Fibroblast of lung (primary cell): Measurements from ENCODE around the gene PGAM5. TPM values are rescaled to one million over a fixed set of nuclear protein-coding genes. Genes with fewer than 3 reads are reported as not detected.

Experiments used
- DNase-seq, 2 donors: peaks; one replicate each; pipeline versions ENCODE4 v3.0.0 to v3.0.0-alpha.2; 2010; ENCODE audit warnings: low read depth in 2 of 2
- H2AFZ ChIP-seq: 2 replicates; pipeline ENCODE4 v1.5.1; 2012; ENCODE audit warnings: low read length, control low read depth, inconsistent platforms
- H3K27ac ChIP-seq: 2 replicates; pipeline ENCODE4 v1.5.1; 2011; ENCODE audit warnings: low read length, control low read depth; ENCODE audit not compliant: insufficient read depth
- H3K27me3 ChIP-seq: 2 replicates; pipeline ENCODE4 v1.5.1; 2011; ENCODE audit warnings: mild to moderate bottlenecking, low read length; ENCODE audit not compliant: control insufficient read depth, insufficient read depth
- H3K36me3 ChIP-seq: 2 replicates; pipeline ENCODE4 v1.5.1; 2011; ENCODE audit warnings: low read length; ENCODE audit not compliant: control insufficient read depth, insufficient read depth
- H3K4me1 ChIP-seq: 2 replicates; pipeline ENCODE4 v1.5.1; 2011; ENCODE audit warnings: low read length; ENCODE audit not compliant: control insufficient read depth, insufficient read depth; ENCODE audit errors: extremely low read depth
- H3K4me2 ChIP-seq: 2 replicates; pipeline ENCODE4 v1.5.1; 2011; ENCODE audit warnings: low read length, control low read depth; ENCODE audit not compliant: insufficient read depth; ENCODE audit errors: extremely low read depth
- H3K4me3 ChIP-seq, 4 experiments: fragments of 200-600 bp in 1 of 4; sonication (generic) in 1 of 4; replicated peaks in 1 of 4; 2 replicates each; pipeline ENCODE4 v1.5.1; 2011 to 2016; ENCODE audit warnings: low read length in 4 of 4, low read depth in 3 of 4, mild to moderate bottlenecking in 3 of 4, control low read depth in 2 of 4, inconsistent platforms in 1 of 4, mixed read lengths in 1 of 4; ENCODE audit not compliant: insufficient read depth in 1 of 4; ENCODE audit errors: control extremely low read depth in 1 of 4
- H3K79me2 ChIP-seq: 2 replicates; pipeline ENCODE4 v1.5.1; 2012; ENCODE audit warnings: mild to moderate bottlenecking, low read length, inconsistent platforms; ENCODE audit not compliant: control insufficient read depth, insufficient read depth
- H3K9ac ChIP-seq: 2 replicates; pipeline ENCODE4 v1.5.1; 2011; ENCODE audit warnings: mild to moderate bottlenecking, low read length, control low read depth; ENCODE audit not compliant: insufficient read depth
- H3K9me3 ChIP-seq: 2 replicates; pipeline ENCODE4 v1.5.1; 2012; ENCODE audit warnings: low read depth, low read length; ENCODE audit not compliant: control insufficient read depth, insufficient read depth
- H4K20me1 ChIP-seq: 2 replicates; pipeline ENCODE4 v1.5.1; 2011; ENCODE audit warnings: low read length; ENCODE audit not compliant: control insufficient read depth, insufficient read depth; ENCODE audit errors: extremely low read depth
- EZH2 ChIP-seq: IDR thresholded peaks from 2 replicates; pipeline ENCODE4 v1.5.1; 2012; ENCODE audit warnings: low read length, control low read depth, mild to moderate bottlenecking; ENCODE audit errors: missing control alignments
- polyA plus RNA-seq, 2 donors: library from polyadenylated mRNA; depleted of rRNA in 1 of 2; stranded (reverse) in 1 of 2; unstranded in 1 of 2; fragments of >200 nt; gene quantifications; 2 replicates each; pipeline ENCODE4 v1.2.1, GENCODE V29; 2011 to 2012; ENCODE audit warnings: missing spikeins in 1 of 2
- total RNA-seq: library from RNA; depleted of rRNA; stranded (reverse); fragments of >200 nt; gene quantifications from 2 replicates; pipeline ENCODE4 v1.2.1, GENCODE V29; 2014
- TF ChIP-seq, protein P1 (sequence below), 2 donors: IDR thresholded peaks in 1 of 2; conservative IDR thresholded peaks in 1 of 2; 1 replicate in 1 of 2; 2 replicates in 1 of 2; pipeline ENCODE4 v1.5.1; 2011 to 2012; ENCODE audit warnings: low read length in 2 of 2, control low read depth in 1 of 2, inconsistent platforms in 1 of 2, low read depth in 1 of 2, mild to moderate bottlenecking in 1 of 2

The PGAM5 gene
- total and polyA plus RNA-seq, 2 donors (not counting 1 experiment from before 2014, with no cell fraction given) = 9.8 to 27.1 TPM

DNA sequence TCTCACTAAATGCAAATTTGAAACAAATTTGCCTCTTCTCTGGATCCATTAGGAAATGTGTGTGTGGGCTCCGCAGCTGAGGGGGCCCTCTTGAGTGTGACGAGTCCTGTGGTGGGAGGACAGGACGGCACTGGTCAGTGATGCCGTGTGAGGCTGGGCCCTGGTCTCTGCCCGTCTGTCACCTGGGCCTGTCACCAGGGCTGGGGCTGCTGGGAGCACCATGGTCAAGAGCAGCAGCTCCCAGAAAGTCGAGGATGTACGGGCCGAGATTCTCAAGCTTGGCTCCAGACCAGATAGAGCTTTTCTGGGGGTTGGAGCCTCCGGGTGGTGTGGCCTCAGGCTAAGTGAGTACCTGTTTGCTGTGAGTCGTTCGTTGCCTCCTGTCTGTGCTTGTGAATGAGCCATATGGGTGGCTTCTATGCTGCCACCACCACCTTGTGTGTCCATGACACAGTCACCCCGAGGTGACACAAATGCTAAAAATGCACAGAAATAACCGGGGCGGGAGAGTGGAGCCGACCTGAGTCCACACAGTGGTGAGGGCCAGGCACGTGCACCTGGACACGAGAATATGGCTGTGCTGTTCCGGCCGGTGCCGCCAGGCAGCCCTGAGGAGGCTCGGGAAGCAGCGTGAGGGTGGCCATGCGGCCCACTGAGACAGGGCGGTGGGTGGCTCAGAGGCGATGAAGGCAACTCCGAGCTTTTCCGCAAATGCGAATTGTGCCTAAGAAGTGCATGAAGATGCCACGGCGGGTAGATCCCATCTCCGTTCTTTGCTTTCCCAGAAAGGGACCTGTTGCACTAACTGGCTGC is 8.7 kb downstream of the PGAM5 start:
- H3K27me3 ChIP-seq = no peaks in the 10 kb centered on the region
- H3K27ac ChIP-seq = no peak overlapping the region
- no peak for DNase-seq
- H3K9me3 ChIP-seq = no peaks in the 10 kb centered on the region
- H3K36me3 ChIP-seq = peaks cover 23% of the 10 kb centered on the region
- H3K4me1 ChIP-seq = no peaks in the 10 kb centered on the region
- H3K4me3 ChIP-seq = no peak overlapping the region
- H3K79me2 ChIP-seq = peaks cover 8% of the 10 kb centered on the region
- no peaks in the 10 kb centered on the region for H4K20me1 ChIP-seq
- H2AFZ ChIP-seq = no peak overlapping the region
- no peak overlapping the region for H3K9ac ChIP-seq
- H3K4me2 ChIP-seq = no peak overlapping the region
- no peak for TF ChIP-seq EZH2

DNA sequence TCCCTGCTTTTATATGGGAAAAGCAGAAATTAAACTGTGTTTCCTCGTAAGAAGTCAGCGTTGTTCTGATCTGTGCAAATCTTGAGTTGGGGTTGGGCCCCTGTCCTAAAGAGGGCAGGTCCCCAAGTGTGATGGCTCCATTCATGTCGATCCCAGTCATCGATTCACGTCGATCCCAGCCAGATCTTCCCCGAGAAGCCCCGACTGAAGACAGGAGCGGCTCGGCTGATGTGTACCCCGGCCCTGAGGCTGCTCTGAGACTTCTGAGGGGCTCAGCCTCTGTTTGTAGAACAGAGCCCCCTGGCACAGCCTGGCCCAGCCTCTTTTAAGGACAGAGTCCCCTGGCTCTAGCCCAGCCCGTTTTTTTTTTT is 9.3 kb downstream of the PGAM5 start:
- Histone ChIP-seq H2AFZ (no peak overlapping the region), H3K36me3 (peaks cover 26% of the 10 kb centered on the region), H3K9ac (no peak overlapping the region), H4K20me1 (no peaks in the 10 kb centered on the region), H3K9me3 (no peaks in the 10 kb centered on the region), H3K4me2 (no peak overlapping the region), H3K4me1 (no peaks in the 10 kb centered on the region), H3K27ac (no peak overlapping the region), H3K79me2 (peaks cover 8% of the 10 kb centered on the region), H3K4me3 (no peak overlapping the region), H3K27me3 (no peaks in the 10 kb centered on the region)
- no peak for DNase-seq
- TF ChIP-seq EZH2 = no peak
- TF ChIP-seq, protein P1, sequence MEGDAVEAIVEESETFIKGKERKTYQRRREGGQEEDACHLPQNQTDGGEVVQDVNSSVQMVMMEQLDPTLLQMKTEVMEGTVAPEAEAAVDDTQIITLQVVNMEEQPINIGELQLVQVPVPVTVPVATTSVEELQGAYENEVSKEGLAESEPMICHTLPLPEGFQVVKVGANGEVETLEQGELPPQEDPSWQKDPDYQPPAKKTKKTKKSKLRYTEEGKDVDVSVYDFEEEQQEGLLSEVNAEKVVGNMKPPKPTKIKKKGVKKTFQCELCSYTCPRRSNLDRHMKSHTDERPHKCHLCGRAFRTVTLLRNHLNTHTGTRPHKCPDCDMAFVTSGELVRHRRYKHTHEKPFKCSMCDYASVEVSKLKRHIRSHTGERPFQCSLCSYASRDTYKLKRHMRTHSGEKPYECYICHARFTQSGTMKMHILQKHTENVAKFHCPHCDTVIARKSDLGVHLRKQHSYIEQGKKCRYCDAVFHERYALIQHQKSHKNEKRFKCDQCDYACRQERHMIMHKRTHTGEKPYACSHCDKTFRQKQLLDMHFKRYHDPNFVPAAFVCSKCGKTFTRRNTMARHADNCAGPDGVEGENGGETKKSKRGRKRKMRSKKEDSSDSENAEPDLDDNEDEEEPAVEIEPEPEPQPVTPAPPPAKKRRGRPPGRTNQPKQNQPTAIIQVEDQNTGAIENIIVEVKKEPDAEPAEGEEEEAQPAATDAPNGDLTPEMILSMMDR (conservative IDR thresholded peaks at IDR 0.05 in 1 of 2, IDR thresholded peaks at IDR 0.05 in 1 of 2; ENCODE audit: low read depth in 1 of 2, low read length in 2 of 2) = no peak

DNA sequence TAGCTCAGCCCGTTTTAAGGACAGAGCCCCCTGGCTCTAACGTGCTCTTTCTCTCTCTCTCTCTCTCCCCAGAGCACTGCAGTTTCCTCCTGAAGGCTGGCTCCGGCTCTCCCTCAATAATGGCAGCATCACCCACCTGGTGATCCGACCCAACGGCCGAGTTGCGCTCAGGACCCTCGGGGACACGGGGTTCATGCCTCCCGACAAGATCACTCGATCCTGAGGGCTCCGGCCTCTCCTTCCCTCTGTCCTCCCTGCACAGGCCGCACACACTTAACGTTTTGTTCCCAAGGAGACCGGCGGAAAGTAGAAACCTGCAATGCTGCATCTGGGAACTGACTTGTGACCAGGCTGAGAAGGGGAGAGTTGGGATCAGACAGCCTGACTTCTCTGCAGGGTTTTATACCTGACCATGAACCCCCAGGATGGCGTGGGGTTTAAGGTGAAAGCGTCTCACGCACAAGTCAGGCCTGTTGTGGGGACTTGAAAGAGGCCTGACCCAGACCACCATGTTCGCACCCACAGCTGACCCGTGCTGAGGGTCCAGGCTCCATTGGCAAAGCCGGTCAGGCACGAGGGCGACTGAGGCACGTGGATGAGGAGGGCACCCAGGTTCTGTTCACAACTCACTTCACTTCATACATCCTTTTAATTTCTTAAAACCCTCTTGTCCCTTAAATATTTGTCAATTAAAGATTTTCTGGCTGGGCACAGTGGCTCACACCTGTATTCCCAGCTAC is 10.1 kb downstream of the PGAM5 start:
- TF ChIP-seq EZH2 = no peak
- TF ChIP-seq, protein P1 (conservative IDR thresholded peaks at IDR 0.05 in 1 of 2, IDR thresholded peaks at IDR 0.05 in 1 of 2; ENCODE audit: low read depth in 1 of 2, low read length in 2 of 2) = no peak
- H3K9ac ChIP-seq = no peak overlapping the region
- no peaks in the 10 kb centered on the region for H3K9me3 ChIP-seq
- peaks cover 31% of the 10 kb centered on the region for H3K36me3 ChIP-seq
- H3K4me2 ChIP-seq = no peak overlapping the region
- H3K79me2 ChIP-seq = peaks cover 8% of the 10 kb centered on the region
- H3K27ac ChIP-seq = no peak overlapping the region
- H3K4me1 ChIP-seq = no peaks in the 10 kb centered on the region
- no peak overlapping the region for H2AFZ ChIP-seq
- H3K27me3 ChIP-seq = no peaks in the 10 kb centered on the region
- H3K4me3 ChIP-seq = no peak overlapping the region
- H4K20me1 ChIP-seq = no peaks in the 10 kb centered on the region
- DNase-seq = no peak
